Panc1 (cell line): Measurements from ENCODE around the gene VAV3.

Experiments used
- CTCF ChIP-seq: fragments of 450-650 bp; IDR thresholded peaks from 2 replicates; pipeline ENCODE4 v1.5.1; 2017; ENCODE audit warnings: mild to moderate bottlenecking
- POLR2AphosphoS5 ChIP-seq: IDR thresholded peaks from 2 replicates; pipeline ENCODE4 v1.6.1; 2012; ENCODE audit warnings: mild to moderate bottlenecking, low read depth, low read length, moderate library complexity
- SIN3A ChIP-seq: IDR thresholded peaks from 2 replicates; pipeline ENCODE4 v1.6.1; 2012; ENCODE audit warnings: low read depth, mild to moderate bottlenecking, low read length, moderate library complexity, borderline replicate concordance; ENCODE audit not compliant: insufficient read depth
- TCF7L2 ChIP-seq: IDR thresholded peaks from 2 replicates; pipeline ENCODE4 v1.6.1; 2011; ENCODE audit warnings: mild to moderate bottlenecking, low read depth, low read length, inconsistent platforms

- TF ChIP-seq SIN3A (no peak), CTCF (no peak), TCF7L2 (no peak), POLR2AphosphoS5 (no peak)
Measured at GRCh38 chr1:107590900-107591622, 373.9 kb downstream of the VAV3 start.
